K562 (cell line): ENCODE results near the gene RHOF. TPM values are rescaled to one million over a fixed set of nuclear protein-coding genes. Genes with fewer than 3 reads are reported as not detected.

Experiments used
- ARID1B ChIP-seq: fragments of 450-650 bp; IDR thresholded peaks from 2 replicates; pipeline ENCODE4 v1.6.1; 2016; ENCODE audit warnings: antibody characterized with exemption, mild to moderate bottlenecking, inconsistent platforms
- CAMTA2 ChIP-seq: fragments of 250-450 bp; sonication (Bioruptor Pico); conservative IDR thresholded peaks from 2 replicates; pipeline ENCODE4 v1.5.1; 2022
- ETV5 ChIP-seq: sonication (generic); formaldehyde crosslinking; IDR thresholded peaks from 2 replicates; pipeline ENCODE4 v1.4.0; 2020; ENCODE audit warnings: low read depth, mild to moderate bottlenecking, missing genetic modification reagents
- HDGF ChIP-seq: fragments of 450-650 bp; IDR thresholded peaks from 2 replicates; pipeline ENCODE4 v1.6.1; 2016
- KDM1A ChIP-seq, 2 experiments: fragments of 450-650 bp; IDR thresholded peaks; 2 replicates each; pipeline ENCODE4 v1.6.1; 2016; ENCODE audit warnings: mild to moderate bottlenecking in 2 of 2
- MBD1 ChIP-seq: fragments of 250-450 bp; sonication (Bioruptor Pico); IDR thresholded peaks from 2 replicates; pipeline ENCODE4 v1.8.0; 2022; ENCODE audit warnings: inconsistent platforms
- MECOM ChIP-seq: fragments of 250-450 bp; sonication (Bioruptor Pico); IDR thresholded peaks from 2 replicates; pipeline ENCODE4 v1.8.0; 2022; ENCODE audit warnings: inconsistent platforms
- MTA1 ChIP-seq: fragments of 450-650 bp; IDR thresholded peaks from 2 replicates; pipeline ENCODE4 v1.6.1; 2017; ENCODE audit warnings: borderline replicate concordance
- MYNN ChIP-seq, 2 experiments: sonication (generic); formaldehyde crosslinking in 1 of 2; IDR thresholded peaks; 2 replicates each; pipeline versions ENCODE4 v1.5.0 to v1.6.1; 2016 to 2020; ENCODE audit warnings: antibody characterized with exemption in 1 of 2, missing genetic modification reagents in 1 of 2
- NCOA2 ChIP-seq, 2 experiments: fragments of 450-650 bp; IDR thresholded peaks; 2 replicates each; pipeline ENCODE4 v1.6.1; 2018; ENCODE audit warnings: mild to moderate bottlenecking in 2 of 2, moderate library complexity in 1 of 2; ENCODE audit not compliant: partially characterized antibody in 2 of 2
- NELFE ChIP-seq: IDR thresholded peaks from 2 replicates; pipeline ENCODE4 v1.6.1; 2011; ENCODE audit warnings: mild to moderate bottlenecking; ENCODE audit not compliant: insufficient read depth, insufficient read length
- NFXL1 ChIP-seq: fragments of 450-650 bp; formaldehyde crosslinking; IDR thresholded peaks from 2 replicates; pipeline ENCODE4 v1.4.0; 2021; ENCODE audit warnings: mild to moderate bottlenecking
- POLR2B ChIP-seq: fragments of 450-650 bp; IDR thresholded peaks from 2 replicates; pipeline ENCODE4 v1.6.1; 2018; ENCODE audit warnings: low read depth; ENCODE audit not compliant: partially characterized antibody
- RBM25 ChIP-seq: fragments of 200-400 bp; formaldehyde crosslinking; IDR thresholded peaks from 2 replicates; pipeline ENCODE4 v1.6.1; 2018; ENCODE audit warnings: low read length, low read depth, moderate library complexity; ENCODE audit not compliant: severe bottlenecking
- XRCC4 ChIP-seq: IDR thresholded peaks from one replicate; pipeline ENCODE4 v1.6.1; 2011; ENCODE audit not compliant: insufficient read depth, insufficient read length; ENCODE audit errors: extremely low read depth
- ZBTB34 ChIP-seq: fragments of 250-450 bp; sonication (Bioruptor Pico); IDR thresholded peaks from 2 replicates; pipeline ENCODE4 v1.8.0; 2021; ENCODE audit warnings: mild to moderate bottlenecking, moderate library complexity
- ZFP30 ChIP-seq: fragments of 250-450 bp; sonication (Bioruptor Pico); IDR thresholded peaks from 2 replicates; pipeline ENCODE4 v1.8.0; 2022; ENCODE audit warnings: moderate library complexity, mild to moderate bottlenecking, inconsistent platforms, borderline replicate concordance
- ZNF12 ChIP-seq: sonication (generic); formaldehyde crosslinking; IDR thresholded peaks from 2 replicates; pipeline ENCODE4 v1.4.0; 2020; ENCODE audit warnings: mild to moderate bottlenecking, missing genetic modification reagents
- ZNF551 ChIP-seq: fragments of 250-450 bp; sonication (Bioruptor Pico); IDR thresholded peaks from 2 replicates; pipeline ENCODE4 v1.5.0; 2021; ENCODE audit warnings: mild to moderate bottlenecking, moderate library complexity
- ZNF766 ChIP-seq: fragments of 200-800 bp; sonication (Bioruptor generic); conservative IDR thresholded peaks from 2 replicates; pipeline ENCODE4 v1.6.1; 2016; ENCODE audit warnings: missing genetic modification characterization, missing compliant biosample characterization
- polyA plus RNA-seq, 8 experiments: library from polyadenylated mRNA; depleted of rRNA in 4 of 8; stranded (reverse) in 5 of 8; unstranded in 3 of 8; fragments of >200 nt; fragmentation: Nextera tagmentation in 2 of 8; fragmentation: Illumina TruSeq in 1 of 8; extraction: Ambion mirVana in 2 of 8; extraction: Trizol in 1 of 8; gene quantifications; 2 replicates each; pipeline versions ENCODE4 v1.2.1 to v1.2.3, GENCODE V29; 2011 to 2014; ENCODE audit warnings: inconsistent platforms in 1 of 8, missing spikeins in 1 of 8
- total RNA-seq, 7 experiments: library from RNA; depleted of rRNA in 6 of 7; stranded (reverse); fragments of >200 nt in 6 of 7; fragmentation: Illumina TruSeq in 2 of 7; extraction: Trizol in 2 of 7; gene quantifications; 2 replicates each; pipeline versions ENCODE4 v1.2.1 to v1.2.3, GENCODE V29; 2011 to 2021; ENCODE audit warnings: low replicate concordance in 1 of 7
- TF ChIP-seq, protein P1 (sequence below): IDR thresholded peaks from 2 replicates; pipeline ENCODE4 v1.6.1; 2011; ENCODE audit warnings: borderline replicate concordance, low read depth, mild to moderate bottlenecking, moderate library complexity, low read length; ENCODE audit not compliant: insufficient read depth, poor library complexity, severe bottlenecking
- TF ChIP-seq, protein P2 (sequence below), 3 experiments: fragments of 200-800 bp in 1 of 3; sonication (Bioruptor generic) in 1 of 3; sonication (generic) in 1 of 3; formaldehyde crosslinking in 1 of 3; IDR thresholded peaks; 2 replicates each; pipeline versions ENCODE4 v1.6.1 to v1.8.0; 2016 to 2022; ENCODE audit warnings: mild to moderate bottlenecking in 2 of 3, missing compliant biosample characterization in 2 of 3, missing genetic modification characterization in 2 of 3, missing genetic modification reagents in 1 of 3

Gene RHOF
- total and polyA plus RNA-seq, 9 of the 15 experiments (the other 6 are each of a cell fraction or from before 2014, with no cell fraction given), result 0.13 to 10.1 (median 4.0) TPM

- TF ChIP-seq, protein P1, sequence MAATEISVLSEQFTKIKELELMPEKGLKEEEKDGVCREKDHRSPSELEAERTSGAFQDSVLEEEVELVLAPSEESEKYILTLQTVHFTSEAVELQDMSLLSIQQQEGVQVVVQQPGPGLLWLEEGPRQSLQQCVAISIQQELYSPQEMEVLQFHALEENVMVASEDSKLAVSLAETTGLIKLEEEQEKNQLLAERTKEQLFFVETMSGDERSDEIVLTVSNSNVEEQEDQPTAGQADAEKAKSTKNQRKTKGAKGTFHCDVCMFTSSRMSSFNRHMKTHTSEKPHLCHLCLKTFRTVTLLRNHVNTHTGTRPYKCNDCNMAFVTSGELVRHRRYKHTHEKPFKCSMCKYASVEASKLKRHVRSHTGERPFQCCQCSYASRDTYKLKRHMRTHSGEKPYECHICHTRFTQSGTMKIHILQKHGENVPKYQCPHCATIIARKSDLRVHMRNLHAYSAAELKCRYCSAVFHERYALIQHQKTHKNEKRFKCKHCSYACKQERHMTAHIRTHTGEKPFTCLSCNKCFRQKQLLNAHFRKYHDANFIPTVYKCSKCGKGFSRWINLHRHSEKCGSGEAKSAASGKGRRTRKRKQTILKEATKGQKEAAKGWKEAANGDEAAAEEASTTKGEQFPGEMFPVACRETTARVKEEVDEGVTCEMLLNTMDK, result no peak
- TF ChIP-seq MTA1 (peak; percentile 81; the same call in 1 of the 2 replicates), CAMTA2 (CRISPR knock-in tag) (no peak), HDGF (no peak), ZNF12 (CRISPR knock-in tag) (peak; percentile 96), NCOA2 (IDR thresholded peaks at IDR 0.05; ENCODE audit: partially characterized antibody in 2 of 2) (no peak), ZNF766 (peak; percentile 84), ZBTB34 (no peak), MYNN (IDR thresholded peaks at IDR 0.05) (peak; percentile 89), MYNN (CRISPR knock-in tag; IDR thresholded peaks at IDR 0.05) (no peak), ZFP30 (no peak), ARID1B (peak; percentile 96), ZNF551 (CRISPR knock-in tag) (no peak), NELFE (no peak), ETV5 (no peak), MBD1 (CRISPR knock-in tag) (0 out of 2 replicates have a peak, but pooled peaks have one; percentile 49), KDM1A (IDR thresholded peaks at IDR 0.05) (peak in 1 of 2 experiments; percentile 77), XRCC4 (no peak), NFXL1 (no peak), MECOM (CRISPR knock-in tag) (peak; percentile 83), RBM25 (no peak), POLR2B (no peak)
- TF ChIP-seq, protein P2, sequence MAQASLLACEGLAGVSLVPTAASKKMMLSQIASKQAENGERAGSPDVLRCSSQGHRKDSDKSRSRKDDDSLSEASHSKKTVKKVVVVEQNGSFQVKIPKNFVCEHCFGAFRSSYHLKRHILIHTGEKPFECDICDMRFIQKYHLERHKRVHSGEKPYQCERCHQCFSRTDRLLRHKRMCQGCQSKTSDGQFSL (CRISPR knock-in tag; IDR thresholded peaks at IDR 0.05), result no peak
- TF ChIP-seq, protein P2 (tag; IDR thresholded peaks at IDR 0.05), result peak in 1 of 2 experiments; percentile 76; a peak in 1 of 4 replicates
These were observed 55.1 kb downstream of the RHOF start (continued) for GRCh38 chr12:121738340-121738858.
